NCI-H146 treated with DMSO at 0.1 percent for 48 hours (cell line): ENCODE data around the gene SETD1B.
"Not testable (repeated sequence)": the region's sequence is repeated elsewhere in the genome, so short reads cannot be mapped to it uniquely, and the experiment has no call there.

Source experiments
- DNase-seq: peaks from one replicate; lab custom pipeline; 2025; ENCODE audit not compliant: unreplicated experiment; lab: John Stamatoyannopoulos, UW

SETD1B gene

DNA sequence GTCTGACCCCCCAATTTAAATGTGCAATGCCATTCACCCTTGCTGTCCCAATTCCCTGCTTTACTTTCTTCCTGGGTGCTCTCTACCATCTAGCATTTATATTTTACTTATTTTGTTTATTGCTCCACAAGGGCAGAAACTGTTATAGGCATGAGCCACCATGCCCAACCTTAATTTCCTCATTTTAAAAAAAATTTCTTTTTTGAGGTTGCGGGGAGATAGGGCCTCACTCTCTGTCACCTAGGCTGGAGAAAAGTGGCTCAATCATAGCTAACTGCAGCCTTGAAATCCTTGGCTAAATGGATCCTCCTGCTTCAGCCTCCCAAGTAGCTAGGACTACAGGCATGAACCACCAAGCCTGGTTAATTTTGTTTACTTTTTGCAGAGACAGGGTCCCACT, 41.9 kb downstream of the SETD1B start:
- no peak for DNase-seq

DNA sequence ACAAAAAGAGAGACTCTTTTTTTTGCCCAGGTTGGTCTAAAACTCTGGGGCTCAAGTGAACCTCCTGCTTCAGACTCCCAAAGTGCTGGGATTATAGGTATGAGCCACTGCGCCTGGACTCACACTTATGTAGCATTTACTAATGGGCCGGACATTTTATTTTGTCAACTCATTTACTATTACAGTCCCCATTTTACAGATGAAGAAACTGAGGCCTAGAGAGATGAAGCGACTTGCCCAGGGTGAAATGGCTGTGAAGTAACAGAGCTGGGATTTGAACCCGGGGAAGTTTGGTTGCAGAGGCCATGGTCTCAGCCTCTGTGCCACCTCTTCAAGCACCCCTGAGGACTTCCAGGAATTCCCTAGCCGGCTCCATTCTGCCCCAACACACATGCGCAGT, 45.4 kb downstream of the SETD1B start:
- no peak for DNase-seq

GRCh38 chr12:121849665-121850064, 45.9 kb downstream of the SETD1B start:
- DNase-seq: no peak

GRCh38 chr12:121852392-121852791, 48.6 kb downstream of the SETD1B start:
- DNase-seq: not testable (repeated sequence)

DNA sequence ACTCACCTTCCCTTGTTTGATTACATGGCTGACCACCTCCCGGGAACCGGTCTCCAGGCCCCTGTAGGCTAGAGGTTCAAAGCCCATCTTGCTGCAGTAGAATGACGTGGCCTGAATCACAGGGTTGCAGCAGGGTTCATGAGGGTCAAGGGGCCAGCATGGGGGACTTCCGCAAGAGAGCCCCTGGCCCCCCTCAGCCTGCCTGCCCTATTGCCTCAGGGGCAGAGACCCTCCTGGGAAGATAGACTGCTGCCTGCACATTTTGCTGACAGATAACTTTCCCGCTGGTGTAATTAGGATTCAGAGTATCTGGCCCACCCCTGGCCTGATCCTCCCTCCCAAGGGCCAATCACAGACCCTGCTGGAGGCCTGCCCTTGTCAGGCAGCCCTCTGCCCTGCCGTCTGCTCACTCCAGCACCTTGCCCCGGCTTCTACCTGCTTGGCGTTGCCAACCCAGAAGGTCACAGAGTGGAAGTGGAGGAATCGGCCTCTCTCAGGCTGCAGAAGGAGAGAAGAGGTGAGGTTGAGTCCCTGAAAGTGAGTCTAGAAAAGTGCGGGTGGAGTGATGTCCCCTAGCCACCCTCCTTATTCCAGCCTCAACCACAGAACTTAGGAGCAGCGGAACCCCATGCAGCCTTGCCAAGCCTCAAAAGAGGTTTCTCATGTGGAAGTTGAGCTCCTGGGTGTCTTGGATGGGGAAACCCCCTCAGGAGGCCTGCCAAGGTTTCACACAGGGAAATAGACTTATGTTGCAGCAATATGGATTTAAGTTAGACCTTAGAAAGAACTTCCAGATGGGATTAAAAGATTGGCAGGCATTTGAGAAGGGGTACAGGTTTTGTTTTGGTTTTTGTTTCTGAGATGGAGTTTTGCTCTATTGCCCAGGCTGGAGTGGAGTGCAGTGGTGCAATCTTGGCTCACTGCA, 53.8 kb downstream of the SETD1B start:
- no peak for DNase-seq

- no peak for DNase-seq
Measured at GRCh38 chr12:121858318-121858661, 54.5 kb downstream of the SETD1B start.

DNA sequence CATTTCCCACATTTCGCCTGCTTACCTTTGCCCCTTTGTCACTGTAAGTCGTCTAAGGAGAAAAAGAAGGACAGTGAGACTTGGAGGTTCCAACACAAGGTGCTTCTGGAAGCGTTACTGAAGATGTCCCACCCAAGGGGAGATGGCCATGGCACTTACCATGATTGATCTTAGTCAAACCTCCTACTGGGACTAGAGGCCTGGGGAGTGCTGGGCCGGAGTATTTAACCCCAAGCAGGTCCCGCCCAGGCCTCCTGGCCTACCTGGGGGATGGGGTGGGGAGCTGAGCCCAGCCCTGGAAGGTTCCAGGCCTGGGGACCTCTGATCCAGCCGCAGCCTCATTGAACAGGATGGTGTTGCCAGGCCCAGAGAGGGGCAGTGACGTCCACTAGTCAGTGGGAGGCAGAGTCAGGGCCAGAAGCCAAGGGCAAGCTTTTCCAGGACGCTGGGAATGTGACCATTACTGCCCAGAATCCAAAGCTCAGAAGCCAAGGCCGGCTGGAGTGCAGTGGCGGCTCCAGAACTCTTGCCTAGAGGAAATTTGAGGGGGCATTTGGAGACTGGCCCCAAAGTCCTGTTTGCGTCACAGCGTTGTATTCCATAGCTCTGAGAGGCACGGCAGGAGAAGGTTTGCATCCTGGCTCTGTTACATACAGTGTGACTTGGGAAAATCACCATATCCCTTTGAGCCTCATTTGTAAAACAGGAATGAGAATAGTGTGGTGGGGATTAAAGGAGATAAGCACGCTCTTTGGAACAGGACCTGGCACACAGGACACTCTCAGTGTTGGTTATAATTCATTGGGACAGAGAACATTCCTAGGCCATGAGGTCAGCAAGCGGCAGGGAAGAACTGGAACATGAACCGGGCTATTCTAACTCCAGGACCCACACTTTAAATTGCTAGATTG, 55.1 kb downstream of the SETD1B start, which contains the start of gene HPD:
HPD (minus strand) TSS at position 198 of the 911 bp plus-strand sequence; CDS start at position 162, 36 bp downstream.
- DNase-seq: no peak

- DNase-seq: no peak
Measured at GRCh38 chr12:121860257-121860656, 56.4 kb downstream of the SETD1B start.

DNA sequence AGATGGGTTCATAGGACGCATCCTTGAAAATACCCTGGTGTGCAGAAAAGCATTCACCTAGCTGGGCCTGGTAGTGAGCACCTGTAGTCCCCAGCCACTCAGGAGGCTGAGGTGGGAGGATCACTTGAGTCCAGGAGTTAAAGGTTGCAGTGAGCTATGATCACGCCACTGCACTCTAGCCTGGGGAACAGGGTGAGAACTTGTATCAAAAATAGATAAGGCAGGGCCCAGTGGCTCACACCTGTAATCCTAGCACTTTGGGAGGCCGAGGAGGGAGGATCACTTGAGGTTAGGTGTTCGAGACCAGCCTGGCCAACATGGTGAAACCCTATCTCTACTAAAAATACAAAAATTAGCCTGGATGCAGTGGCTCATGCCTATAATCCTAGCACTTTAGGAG, 56.9 kb downstream of the SETD1B start:
- DNase-seq: not testable (repeated sequence)

- peak; percentile 30 for DNase-seq
Measured at GRCh38 chr12:121861636-121862254, 57.9 kb downstream of the SETD1B start.

DNA sequence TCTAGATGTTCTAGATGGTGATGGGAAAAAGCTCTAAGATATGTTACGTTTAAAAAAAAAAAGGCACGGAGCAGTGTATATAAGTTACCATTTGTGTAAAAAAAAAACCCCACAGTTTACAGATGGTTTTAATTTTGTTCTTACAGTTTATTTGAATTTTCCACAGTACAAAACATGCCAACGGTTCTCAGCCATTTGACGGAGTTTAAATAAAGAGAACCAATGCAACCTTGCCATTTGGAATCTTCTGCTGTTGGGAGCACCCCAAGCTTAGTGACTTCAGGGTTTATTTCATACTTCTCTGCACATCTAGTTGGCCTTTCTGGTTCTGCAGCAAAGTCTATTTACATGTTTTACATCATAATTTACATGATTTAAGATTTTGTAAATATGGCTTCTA, 62.5 kb downstream of the SETD1B start:
- no peak for DNase-seq

- not testable (repeated sequence) for DNase-seq
Measured at GRCh38 chr12:121869229-121869628, 65.4 kb downstream of the SETD1B start.

- DNase-seq: no peak
Measured at GRCh38 chr12:121871467-121871866, 67.7 kb downstream of the SETD1B start.

DNA sequence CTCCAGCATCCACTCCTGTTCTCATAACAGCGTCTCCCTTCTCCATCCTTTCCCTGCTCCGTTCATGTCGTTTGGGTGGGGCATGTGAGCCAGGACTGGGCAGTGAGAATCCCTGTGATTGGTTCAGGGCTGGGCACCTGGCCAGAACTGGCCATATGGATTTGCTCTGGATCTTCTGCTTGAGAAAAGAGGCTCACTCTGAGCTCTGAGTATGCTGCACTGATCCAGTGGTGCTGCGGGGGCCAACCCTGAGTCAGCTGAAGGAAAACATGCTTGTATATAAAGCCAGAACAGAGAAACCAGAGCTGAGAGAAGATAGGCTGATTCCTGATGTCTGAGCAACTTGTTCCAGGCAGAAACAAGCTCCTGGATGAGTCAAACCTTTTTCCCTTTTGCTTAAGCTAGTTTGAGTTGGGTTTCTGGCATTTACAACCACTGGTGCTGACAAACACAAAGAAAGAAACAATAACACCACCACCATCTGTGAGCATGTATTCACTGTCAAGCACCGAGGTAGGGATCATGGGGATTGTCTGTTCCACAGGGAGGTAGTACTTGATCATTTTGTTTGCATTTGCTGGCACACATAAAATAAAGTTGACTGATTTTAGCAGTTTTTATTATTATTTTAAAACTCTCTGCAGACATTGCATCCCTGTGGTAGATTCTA, 68.9 kb downstream of the SETD1B start:
- no peak for DNase-seq

DNA sequence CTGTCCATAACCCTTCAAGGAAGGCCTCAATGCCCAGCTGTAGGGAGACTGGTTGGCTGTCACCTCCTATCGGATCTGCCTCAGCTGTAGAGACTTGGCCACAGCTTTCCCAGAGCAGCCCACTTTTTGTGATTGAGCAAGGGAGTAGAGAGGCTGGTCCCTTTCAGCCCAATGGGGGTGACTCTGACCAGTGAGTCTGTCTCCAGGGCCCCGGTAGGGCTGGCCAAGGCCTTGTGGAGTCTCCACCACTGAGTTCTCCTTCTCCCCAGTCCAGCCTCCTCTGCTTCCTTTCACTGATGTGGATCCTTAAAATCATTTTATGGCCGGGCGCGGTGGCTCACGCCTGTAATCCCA, 69.4 kb downstream of the SETD1B start:
- no peak for DNase-seq

DNA sequence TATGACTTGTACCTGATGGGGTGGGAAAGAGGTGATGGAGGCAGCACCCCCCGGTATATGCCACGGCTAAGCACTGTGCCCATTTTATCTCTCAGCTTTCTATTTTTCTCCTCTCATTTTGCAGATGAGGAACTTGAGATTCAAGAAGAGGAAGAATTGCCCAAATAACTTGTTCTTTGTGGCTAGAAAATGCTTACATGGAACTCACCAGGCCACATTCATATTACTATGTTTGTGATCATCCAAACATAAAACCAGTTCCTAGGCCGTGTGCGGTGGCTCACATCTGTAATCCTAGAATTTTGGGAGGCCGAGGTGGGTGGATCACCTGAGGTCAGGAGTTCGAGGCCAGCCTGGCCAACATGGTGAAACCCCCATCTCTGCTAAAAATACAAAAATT, 70.3 kb downstream of the SETD1B start:
- DNase-seq: no peak

GRCh38 chr12:121875582-121875981, 71.8 kb downstream of the SETD1B start:
- DNase-seq: no peak

- not testable (repeated sequence) for DNase-seq
Measured at GRCh38 chr12:121876080-121876447, 72.3 kb downstream of the SETD1B start.
